IMR-90 (cell line): Measurements from ENCODE around the gene SH3RF2.

Source experiments
- CEBPB ChIP-seq: IDR thresholded peaks from 2 replicates; pipeline ENCODE4 v1.6.1; 2012; ENCODE audit warnings: low read depth, low read length, improper control_type of control experiment
- CHD1 ChIP-seq: IDR thresholded peaks from 2 replicates; pipeline ENCODE4 v1.6.1; 2012; ENCODE audit warnings: low read depth, low read length, improper control_type of control experiment
- FOS ChIP-seq: fragments of 150-350 bp; IDR thresholded peaks from 2 replicates; pipeline ENCODE4 v1.6.1; 2016; ENCODE audit warnings: low read depth, low read length
- MAZ ChIP-seq: IDR thresholded peaks from 2 replicates; pipeline ENCODE4 v1.6.1; 2012; ENCODE audit warnings: low read depth, mild to moderate bottlenecking, low read length, improper control_type of control experiment, moderate library complexity, borderline replicate concordance
- MXI1 ChIP-seq: IDR thresholded peaks from 2 replicates; pipeline ENCODE4 v1.6.1; 2012; ENCODE audit warnings: low read depth, mild to moderate bottlenecking, low read length, moderate library complexity, borderline replicate concordance
- NFE2L2 ChIP-seq: fragments of 150-350 bp; IDR thresholded peaks from 2 replicates; pipeline ENCODE4 v1.6.1; 2016; ENCODE audit warnings: low read depth, mild to moderate bottlenecking, low read length
- POLR2A ChIP-seq: IDR thresholded peaks from 2 replicates; pipeline ENCODE4 v1.6.1; 2012; ENCODE audit warnings: mild to moderate bottlenecking, low read depth, low read length
- RAD21 ChIP-seq: IDR thresholded peaks from 2 replicates; pipeline ENCODE4 v1.6.1; 2012; ENCODE audit warnings: low read length, improper control_type of control experiment
- RCOR1 ChIP-seq: IDR thresholded peaks from 2 replicates; pipeline ENCODE4 v1.6.1; 2012; ENCODE audit warnings: mild to moderate bottlenecking, low read length, improper control_type of control experiment; ENCODE audit not compliant: insufficient replicate concordance
- RFX5 ChIP-seq: IDR thresholded peaks from 2 replicates; pipeline ENCODE4 v1.8.0; 2012; ENCODE audit warnings: low read depth, mild to moderate bottlenecking, low read length, moderate library complexity
- SMC3 ChIP-seq: fragments of 150-350 bp; IDR thresholded peaks from 2 replicates; pipeline ENCODE4 v1.6.1; 2016; ENCODE audit warnings: low read depth, mild to moderate bottlenecking, antibody characterized with exemption, low read length, moderate library complexity
- TF ChIP-seq, protein P1 (sequence below): conservative IDR thresholded peaks from 2 replicates; pipeline ENCODE4 v1.5.1; 2012; ENCODE audit warnings: mild to moderate bottlenecking, low read depth, low read length, improper control_type of control experiment
- TF ChIP-seq, protein P2 (sequence below): fragments of 150-350 bp; IDR thresholded peaks from 2 replicates; pipeline ENCODE4 v1.6.1; 2017; ENCODE audit warnings: mild to moderate bottlenecking, antibody characterized with exemption, low read length, low read depth
- TF ChIP-seq, protein P3 (sequence below): fragments of 150-350 bp; IDR thresholded peaks from 2 replicates; pipeline ENCODE4 v1.6.1; 2016; ENCODE audit warnings: low read depth, mild to moderate bottlenecking, low read length, moderate library complexity, borderline replicate concordance

DNA sequence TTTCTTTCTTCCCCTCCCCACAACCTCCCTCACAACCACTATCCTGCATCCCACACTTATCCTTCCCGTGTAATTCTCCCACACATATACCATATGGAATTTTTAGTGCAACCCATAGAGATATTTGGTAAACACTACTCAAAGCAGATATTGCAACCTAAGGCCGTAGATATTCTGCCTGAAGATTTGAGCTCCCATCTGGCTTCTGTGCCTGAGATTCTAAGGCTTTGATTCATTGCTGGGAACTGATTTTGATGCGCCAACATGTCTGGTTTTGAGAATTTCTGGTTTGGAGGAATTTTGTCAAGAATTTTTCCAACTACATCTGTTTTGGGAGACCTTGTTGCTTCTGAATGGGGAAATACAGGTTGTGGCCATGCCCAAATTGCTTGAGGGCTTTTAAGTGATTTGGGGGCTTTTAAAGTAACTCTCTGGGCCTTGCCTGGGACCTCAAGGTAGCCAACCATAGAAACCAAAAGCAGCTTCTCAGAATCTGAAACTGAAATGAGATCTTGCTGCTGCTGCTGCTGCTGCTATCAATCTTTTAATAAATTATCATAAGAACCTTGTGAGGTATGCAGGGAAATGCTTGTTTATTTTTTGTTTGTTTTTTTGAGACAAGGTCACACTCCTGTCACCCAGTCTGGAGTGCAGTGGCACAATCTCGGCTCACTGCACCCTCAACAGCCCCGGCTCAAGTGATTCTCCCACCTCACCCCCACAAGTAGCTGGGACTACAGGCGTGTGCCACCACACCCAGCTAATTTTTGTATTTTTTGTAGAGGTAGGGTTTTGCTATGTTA is 132.8 kb downstream of the SH3RF2 start:
- TF ChIP-seq, protein P1, sequence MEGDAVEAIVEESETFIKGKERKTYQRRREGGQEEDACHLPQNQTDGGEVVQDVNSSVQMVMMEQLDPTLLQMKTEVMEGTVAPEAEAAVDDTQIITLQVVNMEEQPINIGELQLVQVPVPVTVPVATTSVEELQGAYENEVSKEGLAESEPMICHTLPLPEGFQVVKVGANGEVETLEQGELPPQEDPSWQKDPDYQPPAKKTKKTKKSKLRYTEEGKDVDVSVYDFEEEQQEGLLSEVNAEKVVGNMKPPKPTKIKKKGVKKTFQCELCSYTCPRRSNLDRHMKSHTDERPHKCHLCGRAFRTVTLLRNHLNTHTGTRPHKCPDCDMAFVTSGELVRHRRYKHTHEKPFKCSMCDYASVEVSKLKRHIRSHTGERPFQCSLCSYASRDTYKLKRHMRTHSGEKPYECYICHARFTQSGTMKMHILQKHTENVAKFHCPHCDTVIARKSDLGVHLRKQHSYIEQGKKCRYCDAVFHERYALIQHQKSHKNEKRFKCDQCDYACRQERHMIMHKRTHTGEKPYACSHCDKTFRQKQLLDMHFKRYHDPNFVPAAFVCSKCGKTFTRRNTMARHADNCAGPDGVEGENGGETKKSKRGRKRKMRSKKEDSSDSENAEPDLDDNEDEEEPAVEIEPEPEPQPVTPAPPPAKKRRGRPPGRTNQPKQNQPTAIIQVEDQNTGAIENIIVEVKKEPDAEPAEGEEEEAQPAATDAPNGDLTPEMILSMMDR: no peak
- TF ChIP-seq POLR2A: no peak
- TF ChIP-seq RAD21: no peak
- TF ChIP-seq CEBPB: no peak
- TF ChIP-seq MAZ: no peak
- TF ChIP-seq MXI1: no peak
- TF ChIP-seq SMC3: no peak
- TF ChIP-seq, protein P2, sequence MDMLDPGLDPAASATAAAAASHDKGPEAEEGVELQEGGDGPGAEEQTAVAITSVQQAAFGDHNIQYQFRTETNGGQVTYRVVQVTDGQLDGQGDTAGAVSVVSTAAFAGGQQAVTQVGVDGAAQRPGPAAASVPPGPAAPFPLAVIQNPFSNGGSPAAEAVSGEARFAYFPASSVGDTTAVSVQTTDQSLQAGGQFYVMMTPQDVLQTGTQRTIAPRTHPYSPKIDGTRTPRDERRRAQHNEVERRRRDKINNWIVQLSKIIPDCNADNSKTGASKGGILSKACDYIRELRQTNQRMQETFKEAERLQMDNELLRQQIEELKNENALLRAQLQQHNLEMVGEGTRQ: no peak
- no peak for TF ChIP-seq FOS
- TF ChIP-seq, protein P3, sequence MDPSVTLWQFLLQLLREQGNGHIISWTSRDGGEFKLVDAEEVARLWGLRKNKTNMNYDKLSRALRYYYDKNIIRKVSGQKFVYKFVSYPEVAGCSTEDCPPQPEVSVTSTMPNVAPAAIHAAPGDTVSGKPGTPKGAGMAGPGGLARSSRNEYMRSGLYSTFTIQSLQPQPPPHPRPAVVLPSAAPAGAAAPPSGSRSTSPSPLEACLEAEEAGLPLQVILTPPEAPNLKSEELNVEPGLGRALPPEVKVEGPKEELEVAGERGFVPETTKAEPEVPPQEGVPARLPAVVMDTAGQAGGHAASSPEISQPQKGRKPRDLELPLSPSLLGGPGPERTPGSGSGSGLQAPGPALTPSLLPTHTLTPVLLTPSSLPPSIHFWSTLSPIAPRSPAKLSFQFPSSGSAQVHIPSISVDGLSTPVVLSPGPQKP: no peak
- TF ChIP-seq CHD1: no peak
- TF ChIP-seq RCOR1: no peak
- TF ChIP-seq NFE2L2: no peak
- no peak for TF ChIP-seq RFX5
